Right atrium auricular region (tissue), 2 donors: ENCODE data around the gene E4F1. TPM values are rescaled to one million over a fixed set of nuclear protein-coding genes. Genes with fewer than 3 reads are reported as not detected.

ENCODE experiments used
- DNase-seq: peaks from one replicate; pipeline ENCODE4 v3.0.0-alpha.2; 2019; ENCODE audit warnings: low spot score
- H3K27ac ChIP-seq, 2 donors: fragments of 200-600 bp; sonication (generic); 1 replicate in 1 of 2; 2 replicates in 1 of 2; pipeline ENCODE4 v1.5.1; 2016 to 2019
- H3K27me3 ChIP-seq, 2 donors: fragments of 200-600 bp; sonication (generic); one replicate each; pipeline versions ENCODE4 v1.5.1 to v1.6.0; 2017 to 2019
- H3K36me3 ChIP-seq: fragments of 200-600 bp; sonication (generic); one replicate; pipeline ENCODE4 v1.5.1; 2016
- H3K4me1 ChIP-seq, 2 donors: fragments of 200-600 bp; sonication (generic); one replicate each; pipeline versions ENCODE4 v1.5.1 to v1.6.0; 2017 to 2019
- H3K4me3 ChIP-seq, 2 donors: fragments of 200-600 bp; sonication (generic); 1 replicate in 1 of 2; 2 replicates in 1 of 2; pipeline ENCODE4 v1.5.1; 2017 to 2019; ENCODE audit warnings: mild to moderate bottlenecking in 1 of 2, moderate library complexity in 1 of 2
- H3K9me3 ChIP-seq, 2 donors: fragments of 200-600 bp; sonication (generic); one replicate each; pipeline ENCODE4 v1.5.1; 2019
- CTCF ChIP-seq, 2 donors: fragments of 200-600 bp; sonication (generic); IDR thresholded peaks; one replicate each; pipeline ENCODE4 v1.5.1; 2019; ENCODE audit warnings: antibody characterized with exemption in 2 of 2
- total RNA-seq, 2 donors: library from RNA; depleted of rRNA; stranded (reverse); fragments of >200 nt; gene quantifications; one replicate each; pipeline ENCODE4 v1.1.0, GENCODE V29; 2016

The E4F1 gene
- total RNA-seq, 2 donors from 2014 or later, result 10.0 to 16.7 TPM

- DNase-seq, result no peak
- Histone ChIP-seq H3K27me3 (no peaks in the 10 kb centered on the region), H3K4me3 (no peak overlapping the region), H3K27ac (peak overlapping the region; percentile 85), H3K4me1 (peaks cover 0 to 32% of the 10 kb centered on the region in 2 donors), H3K9me3 (no peaks in the 10 kb centered on the region), H3K36me3 (peaks cover 29% of the 10 kb centered on the region)
- no peak for TF ChIP-seq CTCF (IDR thresholded peaks at IDR 0.05)
These were observed 11.5 kb upstream of the E4F1 start for GRCh38 chr16:2211923-2212347.

GRCh38 chr16:2212362-2213324 is 10.7 kb upstream of the E4F1 start:
- no peaks in the 10 kb centered on the region for H3K27me3 ChIP-seq
- peaks cover 0 to 32% of the 10 kb centered on the region in 2 donors for H3K4me1 ChIP-seq
- TF ChIP-seq CTCF (IDR thresholded peaks at IDR 0.05), result no peak
- peak overlapping the region; percentile 60 to 89 for H3K4me3 ChIP-seq
- DNase-seq, result no peak
- peak overlapping the region; percentile 85 for H3K27ac ChIP-seq
- no peaks in the 10 kb centered on the region for H3K9me3 ChIP-seq
- H3K36me3 ChIP-seq, result peaks cover 23% of the 10 kb centered on the region

- H3K27ac ChIP-seq, result peak overlapping the region; percentile 85
- H3K36me3 ChIP-seq, result peaks cover 9% of the 10 kb centered on the region
- H3K27me3 ChIP-seq, result no peaks in the 10 kb centered on the region
- peaks cover 0 to 32% of the 10 kb centered on the region in 2 donors for H3K4me1 ChIP-seq
- TF ChIP-seq CTCF (IDR thresholded peaks at IDR 0.05), result no peak
- H3K4me3 ChIP-seq, result peak overlapping the region; percentile 60 to 89
- H3K9me3 ChIP-seq, result no peaks in the 10 kb centered on the region
- no peak for DNase-seq
These were observed 9.3 kb upstream of the E4F1 start for GRCh38 chr16:2213817-2214718.

- no peak for DNase-seq
- peak within 1 kb of the TSS; percentile 92 to 96 for H3K27ac ChIP-seq
- no peak for TF ChIP-seq CTCF (IDR thresholded peaks at IDR 0.05)
- H3K36me3 ChIP-seq, result peaks cover 3% of the 10 kb centered on the region
- no peaks in the 10 kb centered on the region for H3K27me3 ChIP-seq
- H3K4me1 ChIP-seq, result peaks cover 0 to 32% of the 10 kb centered on the region in 2 donors
- H3K9me3 ChIP-seq, result no peaks in the 10 kb centered on the region
- H3K4me3 ChIP-seq, result peak within 1 kb of the TSS; percentile 60 to 89
These were observed 8.7 kb upstream of the E4F1 start, which contains the start of gene PGP for GRCh38 chr16:2214719-2214968. Gene PGP (minus strand): TSS chr16:2214840. CDS start chr16:2214777, 63 bp downstream.

- H3K27ac ChIP-seq, result no peak overlapping the region
- no peak for DNase-seq
- H3K4me3 ChIP-seq, result no peak overlapping the region
- H3K9me3 ChIP-seq, result no peaks in the 10 kb centered on the region
- no peaks in the 10 kb centered on the region for H3K36me3 ChIP-seq
- TF ChIP-seq CTCF (IDR thresholded peaks at IDR 0.05), result no peak
- peaks cover 0 to 32% of the 10 kb centered on the region in 2 donors for H3K4me1 ChIP-seq
- no peaks in the 10 kb centered on the region for H3K27me3 ChIP-seq
These were observed 7.1 kb upstream of the E4F1 start for GRCh38 chr16:2216330-2216729.
